GM12874 (cell line): ENCODE data around the gene MINDY4B.

Experiments used
- CTCF ChIP-seq: IDR thresholded peaks from 2 replicates; pipeline ENCODE4 v1.5.1; 2011; ENCODE audit warnings: low read depth, mild to moderate bottlenecking, control low read depth, low read length, moderate library complexity; ENCODE audit not compliant: insufficient read depth

Gene MINDY4B

DNA sequence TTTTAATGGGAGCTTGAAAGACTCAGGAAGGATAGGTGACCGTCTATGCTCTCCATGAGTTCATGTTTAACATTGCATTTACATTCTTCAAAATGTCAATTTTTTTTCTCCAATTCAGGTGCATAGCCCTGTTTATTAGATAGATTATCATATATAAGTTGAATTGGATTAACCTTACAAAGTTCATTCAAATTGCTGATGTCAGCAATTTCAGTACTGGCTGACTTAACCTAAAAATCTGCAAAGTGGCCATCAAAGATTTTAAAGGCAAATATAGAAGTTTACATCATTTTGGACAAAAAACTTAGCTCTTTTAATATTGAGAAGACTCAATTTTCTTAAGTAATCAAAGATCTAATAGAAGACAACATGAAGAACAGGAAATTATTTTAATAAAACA is 57.8 kb downstream of the MINDY4B start:
- TF ChIP-seq CTCF = no peak

- no peak for TF ChIP-seq CTCF
Observed at GRCh38 chr3:150844484-150844883, 60.8 kb downstream of the MINDY4B start.

DNA sequence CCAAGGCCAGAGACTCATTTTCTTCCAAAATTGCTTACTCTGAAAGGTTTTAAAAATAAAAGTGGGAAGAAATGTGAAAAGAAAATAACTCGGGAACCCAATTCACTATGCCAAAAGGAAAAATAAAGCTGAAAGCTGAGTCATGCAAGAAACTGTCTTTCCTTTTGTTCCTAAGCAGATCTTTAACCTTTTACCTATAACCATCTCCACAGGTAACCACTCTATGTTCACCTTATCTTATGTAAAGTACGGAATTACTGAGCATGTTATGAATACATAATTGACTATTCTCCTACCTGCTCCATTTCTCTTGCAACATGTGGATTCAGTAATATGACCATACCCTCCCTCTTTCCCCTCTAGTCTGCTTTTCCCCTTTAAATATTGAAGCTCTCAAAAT is 62.0 kb downstream of the MINDY4B start:
- TF ChIP-seq CTCF = no peak

GRCh38 chr3:150840802-150841515 is 64.3 kb downstream of the MINDY4B start:
- no peak for TF ChIP-seq CTCF

DNA sequence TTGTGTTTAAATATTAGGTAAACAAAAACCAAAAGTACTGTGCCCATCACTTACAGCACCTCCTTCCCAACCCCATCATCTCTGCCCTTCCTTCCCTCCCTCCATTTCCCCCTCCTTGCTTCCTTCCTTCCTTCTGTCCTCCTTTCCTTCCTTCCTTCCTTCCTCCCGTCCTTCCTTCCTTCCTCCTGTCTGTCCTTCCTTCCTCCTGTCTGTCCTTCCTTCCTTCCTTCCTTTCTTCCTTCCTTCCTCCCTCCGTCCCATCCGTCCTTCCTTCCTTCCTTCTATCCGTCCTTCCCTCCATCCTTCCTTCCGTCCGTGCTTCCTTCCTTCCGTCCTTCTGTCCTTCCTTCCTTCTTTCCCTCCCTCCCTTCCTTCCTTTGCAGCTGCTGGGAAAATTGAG is 74.5 kb downstream of the MINDY4B start:
- TF ChIP-seq CTCF = no peak

- TF ChIP-seq CTCF = peak; percentile 57; the same call in 1 of the 2 replicates
Observed at GRCh38 chr3:150830094-150830681, 75.1 kb downstream of the MINDY4B start.

GRCh38 chr3:150829408-150829807 is 75.8 kb downstream of the MINDY4B start:
- TF ChIP-seq CTCF = no peak
